Stomach smooth muscle (tissue), 2 donors: Measurements from ENCODE around the gene CFAP20DC.
"Not testable (repeated sequence)": the region's sequence is repeated elsewhere in the genome, so short reads cannot be mapped to it uniquely, and the experiment has no call there.

Source experiments
- H3K27ac ChIP-seq: one replicate; pipeline ENCODE4 v1.7.0; 2013; ENCODE audit warnings: mild to moderate bottlenecking, low read length, inconsistent platforms
- H3K27me3 ChIP-seq, 2 donors: one replicate each; pipeline ENCODE4 v1.7.0; 2013; ENCODE audit warnings: low read length in 2 of 2; ENCODE audit not compliant: insufficient read depth in 2 of 2, control insufficient read depth in 1 of 2
- H3K36me3 ChIP-seq, 2 donors: one replicate each; pipeline ENCODE4 v1.7.0; 2013; ENCODE audit warnings: low read length in 2 of 2; ENCODE audit not compliant: control insufficient read depth in 2 of 2, insufficient read depth in 2 of 2
- H3K4me1 ChIP-seq: one replicate; pipeline ENCODE4 v1.7.0; 2013; ENCODE audit warnings: low read length; ENCODE audit not compliant: control insufficient read depth, insufficient read depth
- H3K4me3 ChIP-seq, 2 donors: one replicate each; pipeline ENCODE4 v1.7.0; 2013; ENCODE audit warnings: low read length in 2 of 2
- H3K9ac ChIP-seq, 2 donors: one replicate each; pipeline ENCODE4 v1.7.0; 2013; ENCODE audit warnings: low read length in 2 of 2, mild to moderate bottlenecking in 1 of 2
- H3K9me3 ChIP-seq, 2 donors: one replicate each; pipeline ENCODE4 v1.7.0; 2013; ENCODE audit warnings: low read length in 2 of 2; ENCODE audit not compliant: control insufficient read depth in 2 of 2
- donor health status: healthy.
- donor health status: Pancreatic carcinoma.

Gene CFAP20DC

GRCh38 chr3:59049671-59050331, at the start of gene CFAP20DC:
CFAP20DC (minus strand) TSS chr3:59050025; CDS start chr3:59049631, 394 bp downstream.
- Histone ChIP-seq H3K9ac (peak within 1 kb of the TSS in 1 of 2 donors; percentile 55), H3K27me3 (no peaks in the 10 kb centered on the region), H3K4me1 (no peaks in the 10 kb centered on the region), H3K4me3 (peak within 1 kb of the TSS; percentile 69 to 73), H3K9me3 (no peaks in the 10 kb centered on the region), H3K27ac (no peak within 1 kb of the TSS), H3K36me3 (no peaks in the 10 kb centered on the region)

GRCh38 chr3:59098516-59098915, 48.7 kb upstream of the CFAP20DC start:
- H3K27me3 ChIP-seq, H3K4me1 ChIP-seq, H3K27ac ChIP-seq, H3K9ac ChIP-seq, H3K4me3 ChIP-seq, H3K36me3 ChIP-seq, H3K9me3 ChIP-seq: not testable (repeated sequence)

GRCh38 chr3:59094446-59094845, 44.6 kb upstream of the CFAP20DC start:
- no peak overlapping the region for H3K4me3 ChIP-seq
- H3K4me1 ChIP-seq: no peaks in the 10 kb centered on the region
- no peaks in the 10 kb centered on the region for H3K27me3 ChIP-seq
- H3K27ac ChIP-seq: no peak overlapping the region
- H3K36me3 ChIP-seq: no peaks in the 10 kb centered on the region
- H3K9ac ChIP-seq: no peak overlapping the region
- H3K9me3 ChIP-seq: no peaks in the 10 kb centered on the region

GRCh38 chr3:59093521-59093920, 43.7 kb upstream of the CFAP20DC start:
- Histone ChIP-seq H3K4me3 (no peak overlapping the region), H3K27ac (no peak overlapping the region), H3K27me3 (no peaks in the 10 kb centered on the region), H3K36me3 (no peaks in the 10 kb centered on the region), H3K4me1 (no peaks in the 10 kb centered on the region), H3K9ac (no peak overlapping the region), H3K9me3 (no peaks in the 10 kb centered on the region)

GRCh38 chr3:59088761-59089160, 38.9 kb upstream of the CFAP20DC start:
- Histone ChIP-seq H3K9ac (no peak overlapping the region), H3K36me3 (no peaks in the 10 kb centered on the region), H3K9me3 (no peaks in the 10 kb centered on the region), H3K27me3 (no peaks in the 10 kb centered on the region), H3K4me1 (no peaks in the 10 kb centered on the region), H3K27ac (no peak overlapping the region), H3K4me3 (no peak overlapping the region)

GRCh38 chr3:59085976-59086375, 36.2 kb upstream of the CFAP20DC start:
- Histone ChIP-seq H3K27ac (no peak overlapping the region), H3K9me3 (no peaks in the 10 kb centered on the region), H3K9ac (no peak overlapping the region), H3K36me3 (no peaks in the 10 kb centered on the region), H3K27me3 (no peaks in the 10 kb centered on the region), H3K4me3 (no peak overlapping the region), H3K4me1 (no peaks in the 10 kb centered on the region)

- Histone ChIP-seq H3K9me3 (no peaks in the 10 kb centered on the region), H3K36me3 (no peaks in the 10 kb centered on the region), H3K4me1 (no peaks in the 10 kb centered on the region), H3K4me3 (no peak overlapping the region), H3K27ac (no peak overlapping the region), H3K9ac (no peak overlapping the region), H3K27me3 (no peaks in the 10 kb centered on the region)
Measured at GRCh38 chr3:59084583-59084982, 34.8 kb upstream of the CFAP20DC start.

GRCh38 chr3:59082106-59082505, 32.3 kb upstream of the CFAP20DC start:
- no peaks in the 10 kb centered on the region for H3K4me1 ChIP-seq
- no peaks in the 10 kb centered on the region for H3K9me3 ChIP-seq
- no peak overlapping the region for H3K4me3 ChIP-seq
- H3K36me3 ChIP-seq: no peaks in the 10 kb centered on the region
- H3K27me3 ChIP-seq: no peaks in the 10 kb centered on the region
- no peak overlapping the region for H3K9ac ChIP-seq
- no peak overlapping the region for H3K27ac ChIP-seq

- no peak overlapping the region for H3K9ac ChIP-seq
- no peaks in the 10 kb centered on the region for H3K36me3 ChIP-seq
- H3K27ac ChIP-seq: no peak overlapping the region
- no peaks in the 10 kb centered on the region for H3K9me3 ChIP-seq
- H3K4me1 ChIP-seq: no peaks in the 10 kb centered on the region
- H3K27me3 ChIP-seq: no peaks in the 10 kb centered on the region
- no peak overlapping the region for H3K4me3 ChIP-seq
Measured at GRCh38 chr3:59081071-59081470, 31.2 kb upstream of the CFAP20DC start.

GRCh38 chr3:59079962-59080361, 30.1 kb upstream of the CFAP20DC start:
- no peaks in the 10 kb centered on the region for H3K4me1 ChIP-seq
- H3K4me3 ChIP-seq: no peak overlapping the region
- no peaks in the 10 kb centered on the region for H3K27me3 ChIP-seq
- H3K9me3 ChIP-seq: no peaks in the 10 kb centered on the region
- no peak overlapping the region for H3K9ac ChIP-seq
- no peak overlapping the region for H3K27ac ChIP-seq
- no peaks in the 10 kb centered on the region for H3K36me3 ChIP-seq

GRCh38 chr3:59074764-59075163, 24.9 kb upstream of the CFAP20DC start:
- H3K27ac ChIP-seq: no peak overlapping the region
- H3K4me3 ChIP-seq: no peak overlapping the region
- no peaks in the 10 kb centered on the region for H3K9me3 ChIP-seq
- no peaks in the 10 kb centered on the region for H3K27me3 ChIP-seq
- H3K36me3 ChIP-seq: no peaks in the 10 kb centered on the region
- H3K4me1 ChIP-seq: no peaks in the 10 kb centered on the region
- no peak overlapping the region for H3K9ac ChIP-seq
